ENCODE measurements around the gene SUGP1. TPM values are rescaled to one million over a fixed set of nuclear protein-coding genes. Genes with fewer than 3 reads are reported as not detected.

SUGP1 gene
- total RNA-seq, 6 experiments from 2014 or later = 19.7 to 25.9 (median 23.6) TPM

- H3K36me3 ChIP-seq = peaks cover 0 to 77% (median 38%) of the 10 kb centered on the region in 4 donors
- ATAC-seq (no peak), DNase-seq (no peak)
- H3K27me3 ChIP-seq = no peaks in the 10 kb centered on the region
- H3K4me1 ChIP-seq = no peaks in the 10 kb centered on the region
- no peak overlapping the region for H3K4me3 ChIP-seq
- no peaks in the 10 kb centered on the region for H3K9me3 ChIP-seq
- no CpG with 5 or more reads among the region's 11 CpGs for WGBS (ENCODE audit: insufficient coverage, low coverage, low lambda C conversion rate, missing lambda C conversion rate)
- no peak overlapping the region for H3K27ac ChIP-seq
- intact Hi-C loops (cut with DNase I) = loop anchor here in 1 of 2 donors (10.0 kb wide), 1 partner anchor 156 kb away; no protein-coding TSS in a partner anchor
- TF ChIP-seq POLR2A (IDR thresholded peaks at IDR 0.05) (no peak), CTCF (IDR thresholded peaks at IDR 0.05) (no peak)
These were observed 20.7 kb upstream of the SUGP1 start for GRCh38 chr19:19341026-19341425.

GRCh38 chr19:19338082-19338481 is 17.8 kb upstream of the SUGP1 start:
- Histone ChIP-seq H3K27me3 (no peaks in the 10 kb centered on the region), H3K4me3 (no peak overlapping the region), H3K9me3 (no peaks in the 10 kb centered on the region), H3K4me1 (no peaks in the 10 kb centered on the region), H3K27ac (no peak overlapping the region), H3K36me3 (peaks cover 0 to 55% (median 24%) of the 10 kb centered on the region in 4 donors)
- intact Hi-C loops (cut with DNase I) = no loop called here
- TF ChIP-seq CTCF (IDR thresholded peaks at IDR 0.05) (no peak), POLR2A (IDR thresholded peaks at IDR 0.05) (no peak)
- ATAC-seq (no peak), DNase-seq (no peak)
- WGBS (ENCODE audit: insufficient coverage, low coverage, low lambda C conversion rate, missing lambda C conversion rate) = 90% methylated on average over 2 of the region's 7 CpGs

GRCh38 chr19:19337120-19337519 is 16.8 kb upstream of the SUGP1 start:
- WGBS (ENCODE audit: insufficient coverage, low coverage, low lambda C conversion rate, missing lambda C conversion rate) = 90% methylated on average over 14 of the region's 17 CpGs
- intact Hi-C loops (cut with DNase I) = no loop called here
- no peaks in the 10 kb centered on the region for H3K9me3 ChIP-seq
- peaks cover 0 to 51% (median 23%) of the 10 kb centered on the region in 4 donors for H3K36me3 ChIP-seq
- DNase-seq = no peak
- no peak overlapping the region for H3K4me3 ChIP-seq
- no peak for TF ChIP-seq CTCF (IDR thresholded peaks at IDR 0.05)
- H3K27me3 ChIP-seq = no peaks in the 10 kb centered on the region
- no peak overlapping the region for H3K27ac ChIP-seq
- no peak for ATAC-seq
- no peaks in the 10 kb centered on the region for H3K4me1 ChIP-seq

- ATAC-seq (no peak), DNase-seq (no peak)
- WGBS (ENCODE audit: insufficient coverage, low coverage, low lambda C conversion rate, missing lambda C conversion rate) = 63% methylated on average over 3 of the region's 3 CpGs
- no peak for TF ChIP-seq CTCF (IDR thresholded peaks at IDR 0.05)
- Histone ChIP-seq H3K27me3 (no peaks in the 10 kb centered on the region), H3K4me3 (no peak overlapping the region), H3K27ac (no peak overlapping the region), H3K36me3 (peaks cover 0 to 51% (median 23%) of the 10 kb centered on the region in 4 donors), H3K4me1 (no peaks in the 10 kb centered on the region), H3K9me3 (no peaks in the 10 kb centered on the region)
- intact Hi-C loops (cut with DNase I) = no loop called here
These were observed 16.3 kb upstream of the SUGP1 start for GRCh38 chr19:19336597-19336996.
